Right lobe of liver (tissue), 6 donors: ENCODE results near the gene CACYBP. TPM values are rescaled to one million over a fixed set of nuclear protein-coding genes. Genes with fewer than 3 reads are reported as not detected.
"Not testable (repeated sequence)": the region's sequence is repeated elsewhere in the genome, so short reads cannot be mapped to it uniquely, and the experiment has no call there.

Experiments
- ATAC-seq, 4 donors: fragments of 200-7000 bp; cut with Tn5 transposase; one replicate each; pipeline ENCODE4 v1.9.1; 2020; ENCODE audit warnings: mild to moderate bottlenecking in 4 of 4, moderate library complexity in 4 of 4
- DNase-seq, 3 donors: peaks; one replicate each; pipeline ENCODE4 v3.0.0-alpha.2; 2020
- H3K27ac ChIP-seq, 3 donors: fragments of 200-600 bp; one replicate each; pipeline ENCODE4 v1.8.0; 2022
- H3K27me3 ChIP-seq, 2 donors: fragments of 200-600 bp; one replicate each; pipeline ENCODE4 v1.8.0; 2022
- H3K36me3 ChIP-seq, 4 donors: fragments of 200-600 bp; sonication (generic) in 1 of 4; one replicate each; pipeline versions ENCODE4 v1.5.1 to v1.8.0; 2017 to 2022; ENCODE audit warnings: control low read depth in 1 of 4
- H3K4me1 ChIP-seq, 4 donors: fragments of 200-600 bp; sonication (generic) in 1 of 4; one replicate each; pipeline versions ENCODE4 v1.5.1 to v1.8.0; 2017 to 2022; ENCODE audit warnings: control low read depth in 1 of 4
- H3K4me3 ChIP-seq, 3 donors: fragments of 200-600 bp; one replicate each; pipeline ENCODE4 v1.8.0; 2022
- H3K9me3 ChIP-seq, 4 donors: fragments of 200-600 bp; sonication (generic) in 1 of 4; one replicate each; pipeline versions ENCODE4 v1.5.1 to v1.8.0; 2017 to 2022; ENCODE audit warnings: control low read depth in 1 of 4
- CTCF ChIP-seq, 4 donors: fragments of 200-600 bp in 3 of 4; fragments of 450-650 bp in 1 of 4; IDR thresholded peaks; one replicate each; pipeline versions ENCODE4 v1.5.1 to v1.8.0; 2016 to 2022; ENCODE audit warnings: antibody characterized with exemption in 4 of 4, mild to moderate bottlenecking in 2 of 4
- POLR2A ChIP-seq: fragments of 450-650 bp; IDR thresholded peaks from one replicate; pipeline ENCODE4 v1.6.1; 2017; ENCODE audit warnings: antibody characterized with exemption, mild to moderate bottlenecking
- WGBS: methylation state at CpG from one replicate; pipeline ENCODE4 v1.1.6; 2018; ENCODE audit warnings: low coverage, low lambda C conversion rate; ENCODE audit not compliant: insufficient coverage; ENCODE audit errors: missing lambda C conversion rate; 5-methylcytosine and 5-hydroxymethylcytosine counted together
- intact Hi-C, 2 donors: fragments of 100-400 bp; cut with DNase I; formaldehyde crosslinking; loops; one replicate each; pipeline versions ENCODE4 v1.11.2 to v1.14.1; 2022
- total RNA-seq, 6 experiments: library from RNA; depleted of rRNA in 2 of 6; stranded (reverse); fragments of >200 nt in 2 of 6; fragmentation: NEBNext Ultra II Directional in 3 of 6; extraction: Animal tissue kit (Norgen Biotek cat#: 25700) in 3 of 6; gene quantifications; one replicate each; pipeline versions ENCODE4 v1.1.0 to v1.2.4, GENCODE V29; 2016 to 2023
- donor health status: DM: no; HTN: yes; CAD: no.
- donor health status: DM: no; HTN: no; CAD: no.
- donor health status: DM: no; HTN: no; CAD: no.
- donor health status: DM: no; HTN: yes; CAD: no.
- donor health status: DM: no; HTN: yes; CAD: no.

Gene CACYBP
- total RNA-seq, 6 experiments from 2014 or later, result 20.3 to 60.0 (median 31.2) TPM

- intact Hi-C loops, result no loop called here
- Histone ChIP-seq H3K36me3 (peaks cover 0 to 74% (median 39%) of the 10 kb centered on the region in 4 donors), H3K9me3 (no peaks in the 10 kb centered on the region), H3K27me3 (no peaks in the 10 kb centered on the region), H3K27ac (no peak overlapping the region), H3K4me3 (no peak overlapping the region), H3K4me1 (no peaks in the 10 kb centered on the region)
- ATAC-seq (no peak), DNase-seq (no peak)
- 73% methylated on average over 4 of the region's 4 CpGs for WGBS
- TF ChIP-seq CTCF (IDR thresholded peaks at IDR 0.05) (no peak), POLR2A (no peak)
These were observed 15.5 kb downstream of the CACYBP start for GRCh38 chr1:175015243-175015642.

- no peak for DNase-seq
- Histone ChIP-seq H3K4me1 (peaks cover 0 to 15% (median 4%) of the 10 kb centered on the region in 4 donors), H3K4me3 (no peak overlapping the region), H3K36me3 (peaks cover 0 to 31% (median 16%) of the 10 kb centered on the region in 4 donors), H3K27me3 (no peaks in the 10 kb centered on the region), H3K9me3 (no peaks in the 10 kb centered on the region), H3K27ac (no peak overlapping the region)
- ATAC-seq, result no peak
- intact Hi-C loops, result no loop called here
- WGBS, result 93% methylated on average over 3 of the region's 3 CpGs
- TF ChIP-seq POLR2A (no peak), CTCF (IDR thresholded peaks at IDR 0.05) (no peak)
These were observed 19.8 kb downstream of the CACYBP start for GRCh38 chr1:175019524-175019923.

GRCh38 chr1:175023043-175023921, 23.5 kb downstream of the CACYBP start, which contains the start of gene MRPS14:
Gene MRPS14 (minus strand): TSS chr1:175023425. CDS start chr1:175023408, 17 bp downstream.
- WGBS, result 4% methylated on average over 33 of the region's 42 CpGs
- no peaks in the 10 kb centered on the region for H3K27me3 ChIP-seq
- H3K9me3 ChIP-seq, result no peaks in the 10 kb centered on the region
- TF ChIP-seq CTCF (IDR thresholded peaks at IDR 0.05) (no peak), POLR2A (peak; percentile 68)
- ATAC-seq (peak; percentile 98 to 100 (median 99)), DNase-seq (peak; percentile 96 to 98 (median 97))
- peaks cover 0 to 15% (median 4%) of the 10 kb centered on the region in 4 donors for H3K4me1 ChIP-seq
- peaks cover 0 to 2% (median 0%) of the 10 kb centered on the region in 4 donors for H3K36me3 ChIP-seq
- peak within 1 kb of the TSS; percentile 64 to 89 (median 85) for H3K4me3 ChIP-seq
- intact Hi-C loops, result no loop called here
- H3K27ac ChIP-seq, result peak within 1 kb of the TSS; percentile 70 to 87 (median 72)

DNA sequence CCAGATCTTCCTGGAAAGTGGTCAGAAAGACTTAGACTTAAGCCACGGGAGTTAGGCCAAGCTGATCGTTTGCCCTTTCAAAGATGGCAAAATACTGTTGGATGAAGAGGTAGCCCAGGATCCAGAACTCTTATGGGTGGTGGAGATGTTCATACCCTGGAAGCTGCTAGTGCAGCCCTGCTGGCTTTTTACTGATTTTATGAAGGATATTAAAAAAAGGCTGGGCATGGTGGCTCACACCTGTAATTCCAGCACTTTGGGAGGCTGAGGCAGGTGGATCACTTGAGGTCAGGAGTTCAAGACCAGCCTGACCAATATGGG, 24.1 kb downstream of the CACYBP start:
- DNase-seq, ATAC-seq, intact Hi-C loops, H3K36me3 ChIP-seq, H3K9me3 ChIP-seq, H3K27me3 ChIP-seq: not testable (repeated sequence)
- Histone ChIP-seq H3K4me3 (peak overlapping the region in 2 of 3 donors; percentile 85 to 89), H3K4me1 (peaks cover 0 to 15% (median 4%) of the 10 kb centered on the region in 4 donors), H3K27ac (peak overlapping the region; percentile 41 to 87 (median 72))
- no CpG with 5 or more reads among the region's 2 CpGs for WGBS

DNA sequence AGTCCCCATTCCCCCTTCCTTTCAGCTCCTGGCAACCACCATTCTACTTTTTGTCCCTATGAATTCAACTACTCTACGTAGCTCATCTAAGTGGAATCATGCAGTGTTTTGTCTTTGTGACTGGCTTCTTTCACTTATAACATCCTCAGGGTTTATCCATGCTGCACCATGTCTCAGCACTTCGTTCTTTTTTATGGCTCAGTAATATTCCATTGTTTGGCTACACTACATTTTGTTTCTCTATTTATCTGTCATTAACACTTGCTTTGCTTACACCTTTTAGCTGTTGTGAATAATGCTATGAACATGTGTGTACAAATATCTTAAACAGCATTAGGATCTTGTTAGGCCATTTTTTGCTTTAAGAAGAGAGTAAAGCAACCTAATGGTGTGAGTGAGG, 25.0 kb downstream of the CACYBP start:
- WGBS, result 87% methylated on average over 2 of the region's 2 CpGs
- H3K36me3 ChIP-seq, result no peaks in the 10 kb centered on the region
- no peaks in the 10 kb centered on the region for H3K27me3 ChIP-seq
- peaks cover 0 to 15% (median 4%) of the 10 kb centered on the region in 4 donors for H3K4me1 ChIP-seq
- ATAC-seq (no peak), DNase-seq (no peak)
- no peak overlapping the region for H3K27ac ChIP-seq
- intact Hi-C loops, result no loop called here
- H3K4me3 ChIP-seq, result no peak overlapping the region
- TF ChIP-seq POLR2A (no peak), CTCF (IDR thresholded peaks at IDR 0.05) (no peak)
- H3K9me3 ChIP-seq, result no peaks in the 10 kb centered on the region
